Peyer's patch (tissue), 4 donors: ENCODE results near the gene UNK. TPM values are rescaled to one million over a fixed set of nuclear protein-coding genes. Genes with fewer than 3 reads are reported as not detected.
"Not testable (repeated sequence)": the region's sequence is repeated elsewhere in the genome, so short reads cannot be mapped to it uniquely, and the experiment has no call there.

ENCODE experiments used
- DNase-seq, 3 donors: peaks; one replicate each; pipeline ENCODE4 v3.0.0-alpha.2; 2017 to 2019
- H3K27ac ChIP-seq, 4 donors: fragments of 200-600 bp; sonication (generic); one replicate each; pipeline ENCODE4 v1.5.1; 2016 to 2019
- H3K27me3 ChIP-seq, 2 donors: fragments of 200-600 bp; sonication (generic); one replicate each; pipeline ENCODE4 v1.5.1; 2019
- H3K36me3 ChIP-seq, 3 donors: fragments of 200-600 bp; sonication (generic); one replicate each; pipeline ENCODE4 v1.5.1; 2016 to 2019
- H3K4me1 ChIP-seq, 4 donors: fragments of 200-600 bp; sonication (generic); one replicate each; pipeline ENCODE4 v1.5.1; 2016 to 2019
- H3K4me3 ChIP-seq, 4 donors: fragments of 200-600 bp; sonication (generic); 1 replicate in 3 of 4; 2 replicates in 1 of 4; pipeline ENCODE4 v1.5.1; 2016 to 2019; ENCODE audit warnings: mild to moderate bottlenecking in 1 of 4
- H3K9me3 ChIP-seq, 4 donors: fragments of 200-600 bp; sonication (generic); one replicate each; pipeline ENCODE4 v1.5.1; 2016 to 2019; ENCODE audit warnings: mild to moderate bottlenecking in 1 of 4
- CTCF ChIP-seq, 6 experiments: fragments of 450-650 bp in 4 of 6; fragments of 200-600 bp in 2 of 6; sonication (generic) in 1 of 6; IDR thresholded peaks; one replicate each; pipeline ENCODE4 v1.5.1; 2017 to 2019; ENCODE audit warnings: antibody characterized with exemption in 6 of 6, mild to moderate bottlenecking in 3 of 6, moderate library complexity in 1 of 6
- POLR2A ChIP-seq, 2 donors: fragments of 450-650 bp; IDR thresholded peaks; one replicate each; pipeline ENCODE4 v1.5.1; 2017; ENCODE audit warnings: antibody characterized with exemption in 2 of 2, mild to moderate bottlenecking in 2 of 2, moderate library complexity in 2 of 2
- total RNA-seq, 4 donors: library from RNA; depleted of rRNA; stranded (reverse); fragments of >200 nt; gene quantifications; one replicate each; pipeline ENCODE4 v1.1.0, GENCODE V29; 2016

Gene UNK
- total RNA-seq, 4 donors from 2014 or later = 18.9 to 108 (median 30.6) TPM

- Histone ChIP-seq H3K27ac (peak overlapping the region in 3 of 4 donors; percentile 11 to 47 (median 44)), H3K4me3 (no peak overlapping the region), H3K36me3 (peaks cover 0 to 65% (median 0%) of the 10 kb centered on the region in 3 donors), H3K4me1 (peaks cover 2 to 70% (median 18%) of the 10 kb centered on the region in 4 donors), H3K27me3 (no peaks in the 10 kb centered on the region), H3K9me3 (no peaks in the 10 kb centered on the region)
- DNase-seq = no peak
- TF ChIP-seq POLR2A (IDR thresholded peaks at IDR 0.05) = no peak
- TF ChIP-seq CTCF (IDR thresholded peaks at IDR 0.05) = no peak
Measured at GRCh38 chr17:75849279-75849646, 64.7 kb downstream of the UNK start.

GRCh38 chr17:75849724-75850123 is 65.1 kb downstream of the UNK start:
- TF ChIP-seq CTCF (IDR thresholded peaks at IDR 0.05) = no peak
- no peak for TF ChIP-seq POLR2A (IDR thresholded peaks at IDR 0.05)
- DNase-seq = no peak
- Histone ChIP-seq H3K4me1 (peaks cover 2 to 68% (median 16%) of the 10 kb centered on the region in 4 donors), H3K27me3 (no peaks in the 10 kb centered on the region), H3K27ac (peak overlapping the region in 3 of 4 donors; percentile 8 to 44 (median 11)), H3K36me3 (peaks cover 0 to 65% (median 0%) of the 10 kb centered on the region in 3 donors), H3K4me3 (no peak overlapping the region), H3K9me3 (no peaks in the 10 kb centered on the region)

- TF ChIP-seq POLR2A (IDR thresholded peaks at IDR 0.05) (no peak), CTCF (IDR thresholded peaks at IDR 0.05) (no peak)
- Histone ChIP-seq H3K27me3 (no peaks in the 10 kb centered on the region), H3K9me3 (no peaks in the 10 kb centered on the region), H3K27ac (peak overlapping the region in 1 of 4 donors; percentile 44), H3K4me3 (no peak overlapping the region), H3K4me1 (peaks cover under 1 to 56% (median 8%) of the 10 kb centered on the region in 4 donors), H3K36me3 (peaks cover 0 to 61% (median 0%) of the 10 kb centered on the region in 3 donors)
- DNase-seq = no peak
Measured at GRCh38 chr17:75850928-75851692, 66.5 kb downstream of the UNK start.

GRCh38 chr17:75851693-75851991 is 67.0 kb downstream of the UNK start:
- Histone ChIP-seq H3K27ac (peak overlapping the region in 1 of 4 donors; percentile 44), H3K36me3 (peaks cover 0 to 56% (median 0%) of the 10 kb centered on the region in 3 donors), H3K4me1 (peaks cover 0 to 56% (median 11%) of the 10 kb centered on the region in 4 donors)
- H3K27me3 ChIP-seq, DNase-seq, H3K4me3 ChIP-seq, H3K9me3 ChIP-seq: not testable (repeated sequence)

- H3K36me3 ChIP-seq = peaks cover 0 to 38% (median 0%) of the 10 kb centered on the region in 3 donors
- H3K27me3 ChIP-seq = no peaks in the 10 kb centered on the region
- TF ChIP-seq POLR2A (IDR thresholded peaks at IDR 0.05) (no peak), CTCF (IDR thresholded peaks at IDR 0.05) (no peak)
- H3K4me3 ChIP-seq = no peak overlapping the region
- peak overlapping the region in 1 of 4 donors; percentile 96 for H3K27ac ChIP-seq
- H3K4me1 ChIP-seq = peaks cover 0 to 41% (median 11%) of the 10 kb centered on the region in 4 donors
- no peak for DNase-seq
- no peaks in the 10 kb centered on the region for H3K9me3 ChIP-seq
Measured at GRCh38 chr17:75853433-75853832, 68.8 kb downstream of the UNK start.

- H3K27ac ChIP-seq = peak overlapping the region; percentile 93 to 99 (median 96)
- H3K36me3 ChIP-seq = peaks cover 0 to 30% (median 0%) of the 10 kb centered on the region in 3 donors
- no peaks in the 10 kb centered on the region for H3K9me3 ChIP-seq
- no peak for TF ChIP-seq POLR2A (IDR thresholded peaks at IDR 0.05)
- TF ChIP-seq CTCF (IDR thresholded peaks at IDR 0.05) = no peak
- no peaks in the 10 kb centered on the region for H3K27me3 ChIP-seq
- H3K4me3 ChIP-seq = peak overlapping the region; percentile 66 to 97 (median 80)
- no peak for DNase-seq
- peaks cover 0 to 36% (median 15%) of the 10 kb centered on the region in 4 donors for H3K4me1 ChIP-seq
Measured at GRCh38 chr17:75854101-75854748, 69.6 kb downstream of the UNK start.
